GM12878 (cell line): Measurements from ENCODE around the gene CCDC85B. TPM values are rescaled to one million over a fixed set of nuclear protein-coding genes. Genes with fewer than 3 reads are reported as not detected.

Source experiments
- CEBPZ ChIP-seq: fragments of 150-350 bp; IDR thresholded peaks from 2 replicates; pipeline ENCODE4 v1.6.1; 2016; ENCODE audit warnings: low read depth, low read length
- CUX1 ChIP-seq: IDR thresholded peaks from 2 replicates; pipeline ENCODE4 v1.6.1; 2012; ENCODE audit warnings: improper control_type of control experiment, low read depth, low read length; ENCODE audit not compliant: insufficient replicate concordance
- MEF2B ChIP-seq: fragments of 450-650 bp; IDR thresholded peaks from 2 replicates; pipeline ENCODE4 v1.6.1; 2018; ENCODE audit warnings: mild to moderate bottlenecking, moderate library complexity; ENCODE audit not compliant: partially characterized antibody, poor library complexity, severe bottlenecking
- NRF1 ChIP-seq: conservative IDR thresholded peaks from 2 replicates; pipeline ENCODE4 v1.6.1; 2011; ENCODE audit warnings: mild to moderate bottlenecking, low read depth, low read length, improper control_type of control experiment
- RB1 ChIP-seq: fragments of 450-650 bp; formaldehyde crosslinking; IDR thresholded peaks from 2 replicates; pipeline ENCODE4 v1.6.1; 2017; ENCODE audit warnings: mild to moderate bottlenecking, borderline replicate concordance
- RCOR1 ChIP-seq: conservative IDR thresholded peaks from 2 replicates; pipeline ENCODE4 v1.6.1; 2012; ENCODE audit warnings: low read depth, low read length, improper control_type of control experiment
- ZBTB11 ChIP-seq: fragments of 450-650 bp; formaldehyde crosslinking; IDR thresholded peaks from 2 replicates; pipeline ENCODE4 v1.5.0; 2022; ENCODE audit warnings: mild to moderate bottlenecking, missing genetic modification characterization
- polyA plus RNA-seq, 11 experiments: library from polyadenylated mRNA; depleted of rRNA in 4 of 11; unstranded in 6 of 11; stranded (reverse) in 5 of 11; fragments of >200 nt; fragmentation: Nextera tagmentation in 4 of 11; fragmentation: Illumina TruSeq in 1 of 11; extraction: Ambion mirVana in 4 of 11; extraction: Trizol in 1 of 11; gene quantifications; 1 replicate in 1 of 11; 2 replicates in 10 of 11; pipeline versions ENCODE4 v1.2.1 to v1.2.3, GENCODE V29; 2011 to 2016; ENCODE audit warnings: inconsistent platforms in 2 of 11, missing spikeins in 2 of 11, low read depth in 1 of 11
- total RNA-seq, 4 experiments: library from RNA; depleted of rRNA in 3 of 4; stranded (reverse); fragments of >200 nt in 3 of 4; fragmentation: Illumina TruSeq in 1 of 4; extraction: Trizol in 1 of 4; gene quantifications; 2 replicates each; pipeline versions ENCODE4 v1.2.1 to v1.2.3, GENCODE V29; 2013 to 2021
- TF ChIP-seq, protein P1 (sequence below): fragments of 450-650 bp; conservative IDR thresholded peaks from 2 replicates; pipeline ENCODE4 v1.6.1; 2017; ENCODE audit warnings: mild to moderate bottlenecking, moderate library complexity

CCDC85B gene
- total and polyA plus RNA-seq, 10 of the 15 experiments (the other 5 are each of a cell fraction or from before 2014, with no cell fraction given) = 0.32 to 114 (median 49.5) TPM

- TF ChIP-seq CEBPZ (no peak), ZBTB11 (CRISPR knock-in tag) (no peak), RB1 (peak; percentile 69; the same call in 1 of the 2 replicates), RCOR1 (no peak), NRF1 (no peak), MEF2B (peak; percentile 87), CUX1 (peak; percentile 26)
- TF ChIP-seq, protein P1, sequence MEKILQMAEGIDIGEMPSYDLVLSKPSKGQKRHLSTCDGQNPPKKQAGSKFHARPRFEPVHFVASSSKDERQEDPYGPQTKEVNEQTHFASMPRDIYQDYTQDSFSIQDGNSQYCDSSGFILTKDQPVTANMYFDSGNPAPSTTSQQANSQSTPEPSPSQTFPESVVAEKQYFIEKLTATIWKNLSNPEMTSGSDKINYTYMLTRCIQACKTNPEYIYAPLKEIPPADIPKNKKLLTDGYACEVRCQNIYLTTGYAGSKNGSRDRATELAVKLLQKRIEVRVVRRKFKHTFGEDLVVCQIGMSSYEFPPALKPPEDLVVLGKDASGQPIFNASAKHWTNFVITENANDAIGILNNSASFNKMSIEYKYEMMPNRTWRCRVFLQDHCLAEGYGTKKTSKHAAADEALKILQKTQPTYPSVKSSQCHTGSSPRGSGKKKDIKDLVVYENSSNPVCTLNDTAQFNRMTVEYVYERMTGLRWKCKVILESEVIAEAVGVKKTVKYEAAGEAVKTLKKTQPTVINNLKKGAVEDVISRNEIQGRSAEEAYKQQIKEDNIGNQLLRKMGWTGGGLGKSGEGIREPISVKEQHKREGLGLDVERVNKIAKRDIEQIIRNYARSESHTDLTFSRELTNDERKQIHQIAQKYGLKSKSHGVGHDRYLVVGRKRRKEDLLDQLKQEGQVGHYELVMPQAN = no peak
These were observed 21.5 kb downstream of the CCDC85B start (continued) for GRCh38 chr11:65911682-65912568.
